A673 (cell line): ENCODE data around the gene JAG2. TPM values are rescaled to one million over a fixed set of nuclear protein-coding genes. Genes with fewer than 3 reads are reported as not detected.

ENCODE experiments used
- BruUV-seq: library from RNA; stranded (reverse); fragments of 400-500 nt; replicated peaks from 2 replicates; lab custom pipeline; 2021; lab: Mats Ljungman, UMichigan
- CTCF ChIA-PET: fragments of 300-600 bp; sonication (Branson Sonifier 250); formaldehyde crosslinking; loops from one replicate; lab custom pipeline; 2022; ENCODE audit warnings: antibody characterized with exemption; lab: Charles Lee
- POLR2A ChIA-PET: fragments of 300-600 bp; sonication (Branson Sonifier 250); formaldehyde crosslinking; loops from one replicate; lab custom pipeline; 2022; ENCODE audit warnings: antibody characterized with exemption; ENCODE audit not compliant: low non-redundant PET; lab: Charles Lee
- DNase-seq: peaks from one replicate; pipeline ENCODE4 v3.0.0-alpha.2; 2015; ENCODE audit warnings: low spot score
- H3K27ac ChIP-seq: fragments of 200-600 bp; sonication (generic); 2 replicates; pipeline ENCODE4 v1.5.1; 2016; ENCODE audit warnings: mixed run types, low read depth, mild to moderate bottlenecking, mixed read lengths, antibody characterized with exemption, low read length; ENCODE audit not compliant: poor library complexity, severe bottlenecking
- H3K27me3 ChIP-seq: fragments of 200-600 bp; sonication (generic); replicated peaks from 2 replicates; pipeline ENCODE4 v1.6.1; 2017; ENCODE audit warnings: mixed run types, low read depth, mild to moderate bottlenecking, mixed read lengths, antibody characterized with exemption, low read length; ENCODE audit not compliant: insufficient read depth, poor library complexity
- H3K36me3 ChIP-seq: fragments of 200-600 bp; sonication (generic); 2 replicates; pipeline ENCODE4 v1.6.1; 2016; ENCODE audit warnings: mixed run types, mild to moderate bottlenecking, mixed read lengths, antibody characterized with exemption, low read length; ENCODE audit not compliant: insufficient read depth, poor library complexity, severe bottlenecking
- H3K4me1 ChIP-seq: fragments of 200-600 bp; sonication (generic); 2 replicates; pipeline ENCODE4 v1.6.1; 2017; ENCODE audit warnings: mixed run types, mild to moderate bottlenecking, mixed read lengths, antibody characterized with exemption, low read length; ENCODE audit not compliant: insufficient read depth, poor library complexity, severe bottlenecking
- H3K4me3 ChIP-seq: fragments of 200-600 bp; sonication (generic); 2 replicates; pipeline ENCODE4 v1.5.1; 2016; ENCODE audit warnings: low read depth, mixed run types, mild to moderate bottlenecking, mixed read lengths, low read length; ENCODE audit not compliant: poor library complexity, severe bottlenecking
- H3K9me3 ChIP-seq: fragments of 200-600 bp; sonication (generic); 2 replicates; pipeline ENCODE4 v1.6.1; 2016; ENCODE audit warnings: mixed run types, low read depth, mild to moderate bottlenecking, mixed read lengths, antibody characterized with exemption, low read length; ENCODE audit not compliant: poor library complexity, severe bottlenecking
- EZH2 ChIP-seq: fragments of 200-600 bp; sonication (generic); IDR thresholded peaks from 2 replicates; pipeline ENCODE4 v1.6.1; 2017; ENCODE audit warnings: borderline replicate concordance, low read depth, mild to moderate bottlenecking, mixed read lengths, antibody characterized with exemption, low read length; ENCODE audit not compliant: poor library complexity, severe bottlenecking
- intact Hi-C: fragments of 100-400 bp; cut with micrococcal nuclease; formaldehyde crosslinking; loops from one replicate; pipeline ENCODE4 v1.10.0; 2022; ENCODE audit not compliant: unreplicated experiment
- total RNA-seq: library from RNA; stranded (reverse); gene quantifications from 2 replicates; pipeline ENCODE4 v1.2.3, GENCODE V29; 2021
- TF ChIP-seq, protein P1 (sequence below): fragments of 300-800, 200-600 bp; sonication (generic); conservative IDR thresholded peaks from 2 replicates; pipeline ENCODE4 v1.5.1; 2017; ENCODE audit warnings: low read depth, mild to moderate bottlenecking, antibody characterized with exemption, low read length, moderate library complexity, mixed read lengths

JAG2 gene
- total RNA-seq, 1 experiment from 2014 or later, result 14.3 TPM

DNA sequence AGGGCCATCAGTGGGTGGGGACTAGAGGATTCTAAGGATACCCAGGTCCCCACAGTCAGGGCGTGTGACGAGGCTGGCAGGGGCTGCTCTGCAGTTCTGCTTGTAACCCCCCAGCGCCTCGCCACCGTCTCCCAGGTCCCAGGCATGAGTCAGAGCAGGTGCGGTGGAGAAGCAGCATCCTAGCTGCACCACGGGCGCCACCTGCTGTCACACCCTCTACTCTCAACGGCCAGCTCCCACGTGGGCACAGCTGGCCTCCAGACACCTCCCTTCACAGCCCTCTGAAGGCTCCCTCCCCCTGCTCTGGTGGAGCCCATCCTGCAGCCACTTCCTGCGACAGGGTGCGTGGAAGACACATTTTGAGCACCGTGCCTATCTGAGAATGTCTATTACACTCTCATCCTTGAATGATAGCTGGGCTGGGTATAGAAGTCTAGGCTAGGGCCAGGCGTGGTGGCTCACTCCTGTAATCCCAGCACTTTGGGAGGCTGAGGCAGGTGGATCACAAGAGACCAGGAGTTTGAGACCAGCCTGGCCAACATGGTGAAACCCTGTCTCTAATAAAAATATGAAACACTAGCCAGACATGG lies 19.5 kb upstream of the JAG2 start:
- no peak for DNase-seq
- POLR2A ChIA-PET, result no interaction called here
- no peak overlapping the region for H3K4me3 ChIP-seq
- H3K27me3 ChIP-seq, result no peaks in the 10 kb centered on the region
- no peaks in the 10 kb centered on the region for H3K9me3 ChIP-seq
- intact Hi-C loops, result no loop called here
- H3K4me1 ChIP-seq, result peaks cover 3% of the 10 kb centered on the region
- H3K27ac ChIP-seq, result no peak overlapping the region
- no peaks in the 10 kb centered on the region for H3K36me3 ChIP-seq
- no TSS peak for BruUV-seq
- TF ChIP-seq, protein P1, sequence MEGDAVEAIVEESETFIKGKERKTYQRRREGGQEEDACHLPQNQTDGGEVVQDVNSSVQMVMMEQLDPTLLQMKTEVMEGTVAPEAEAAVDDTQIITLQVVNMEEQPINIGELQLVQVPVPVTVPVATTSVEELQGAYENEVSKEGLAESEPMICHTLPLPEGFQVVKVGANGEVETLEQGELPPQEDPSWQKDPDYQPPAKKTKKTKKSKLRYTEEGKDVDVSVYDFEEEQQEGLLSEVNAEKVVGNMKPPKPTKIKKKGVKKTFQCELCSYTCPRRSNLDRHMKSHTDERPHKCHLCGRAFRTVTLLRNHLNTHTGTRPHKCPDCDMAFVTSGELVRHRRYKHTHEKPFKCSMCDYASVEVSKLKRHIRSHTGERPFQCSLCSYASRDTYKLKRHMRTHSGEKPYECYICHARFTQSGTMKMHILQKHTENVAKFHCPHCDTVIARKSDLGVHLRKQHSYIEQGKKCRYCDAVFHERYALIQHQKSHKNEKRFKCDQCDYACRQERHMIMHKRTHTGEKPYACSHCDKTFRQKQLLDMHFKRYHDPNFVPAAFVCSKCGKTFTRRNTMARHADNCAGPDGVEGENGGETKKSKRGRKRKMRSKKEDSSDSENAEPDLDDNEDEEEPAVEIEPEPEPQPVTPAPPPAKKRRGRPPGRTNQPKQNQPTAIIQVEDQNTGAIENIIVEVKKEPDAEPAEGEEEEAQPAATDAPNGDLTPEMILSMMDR, result no peak
- no peak for TF ChIP-seq EZH2
- CTCF ChIA-PET, result no interaction called here

DNA sequence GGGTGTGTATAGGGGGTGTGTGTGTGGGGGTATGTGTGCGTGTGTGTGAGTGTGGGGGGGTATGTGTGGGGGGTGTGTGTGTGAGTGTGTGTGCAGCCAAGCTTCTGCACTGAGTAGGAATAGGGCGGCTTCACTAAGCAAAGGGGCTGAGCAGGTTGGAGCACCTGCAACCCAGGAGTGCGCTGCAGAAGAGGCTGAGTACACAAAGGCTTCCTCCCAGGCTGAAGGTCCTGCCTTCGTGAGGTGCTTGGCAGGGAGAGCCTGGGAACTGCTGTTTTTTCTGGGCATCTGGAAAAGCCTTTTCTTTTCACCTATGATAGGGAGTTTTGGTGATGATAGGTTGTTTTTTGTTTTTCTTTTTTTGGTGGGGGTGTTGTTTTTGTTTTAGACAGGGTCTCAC lies 18.5 kb upstream of the JAG2 start:
- no TSS peak for BruUV-seq
- CTCF ChIA-PET, result no interaction called here
- no peak overlapping the region for H3K27ac ChIP-seq
- H3K36me3 ChIP-seq, result no peaks in the 10 kb centered on the region
- TF ChIP-seq EZH2, result no peak
- TF ChIP-seq, protein P1, result no peak
- POLR2A ChIA-PET, result no interaction called here
- H3K4me1 ChIP-seq, result no peaks in the 10 kb centered on the region
- intact Hi-C loops, result no loop called here
- no peak for DNase-seq
- H3K27me3 ChIP-seq, result no peaks in the 10 kb centered on the region
- no peaks in the 10 kb centered on the region for H3K9me3 ChIP-seq
- H3K4me3 ChIP-seq, result no peak overlapping the region

DNA sequence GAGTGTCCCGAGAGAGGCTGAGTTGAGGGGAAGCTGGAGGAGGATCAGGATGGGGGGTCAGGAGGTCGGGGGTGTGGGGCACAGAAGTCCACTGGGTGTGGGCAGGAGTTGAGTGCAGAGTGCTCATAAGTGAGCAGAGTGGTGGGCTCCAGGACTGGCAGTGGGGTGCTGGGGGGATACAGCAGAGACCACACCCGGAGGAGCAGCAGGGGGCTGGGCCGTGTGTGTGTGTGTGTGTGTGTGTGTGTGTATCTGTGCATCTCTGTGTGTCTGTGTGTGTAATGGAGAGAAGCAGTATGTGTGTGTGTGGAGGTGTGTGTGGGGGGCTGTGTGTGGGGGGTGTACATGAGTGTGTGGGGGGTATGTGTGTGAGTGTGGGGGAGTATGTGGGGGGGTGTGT lies 17.4 kb upstream of the JAG2 start:
- no peak for DNase-seq
- Histone ChIP-seq H3K27me3 (no peaks in the 10 kb centered on the region), H3K9me3 (no peaks in the 10 kb centered on the region), H3K4me3 (no peak overlapping the region), H3K4me1 (no peaks in the 10 kb centered on the region), H3K27ac (no peak overlapping the region), H3K36me3 (no peaks in the 10 kb centered on the region)
- TF ChIP-seq, protein P1, result no peak
- TF ChIP-seq EZH2, result no peak
- POLR2A ChIA-PET, result no interaction called here
- BruUV-seq, result no TSS peak
- intact Hi-C loops, result no loop called here
- CTCF ChIA-PET, result no interaction called here
